GM19397 (cell line): ENCODE results near the gene ENTPD8.

Source experiments
- ATAC-seq: cut with Tn5 transposase; IDR thresholded peaks from one replicate; pipeline ENCODE4 v1.9.1; 2021; ENCODE audit warnings: mild to moderate bottlenecking, moderate library complexity; ENCODE audit not compliant: unreplicated experiment

Gene ENTPD8

GRCh38 chr9:137441289-137441934 lies at the start of gene ENTPD8:
ENTPD8 (minus strand) TSS chr9:137441357; CDS start chr9:137438285, 3,072 bp downstream.
- no peak for ATAC-seq

GRCh38 chr9:137490532-137491186 lies 49.5 kb upstream of the ENTPD8 start:
- ATAC-seq: no peak

- no peak for ATAC-seq
Observed at GRCh38 chr9:137488906-137489305, 47.7 kb upstream of the ENTPD8 start.

- ATAC-seq: no peak
Observed at GRCh38 chr9:137488327-137488653, 47.1 kb upstream of the ENTPD8 start.

GRCh38 chr9:137487454-137488326 lies 46.5 kb upstream of the ENTPD8 start:
- no peak for ATAC-seq

- no peak for ATAC-seq
Observed at GRCh38 chr9:137486545-137487453, 45.6 kb upstream of the ENTPD8 start.

- no peak for ATAC-seq
Observed at GRCh38 chr9:137486141-137486490, 45.0 kb upstream of the ENTPD8 start.

- ATAC-seq: no peak
Observed at GRCh38 chr9:137485343-137486140, 44.4 kb upstream of the ENTPD8 start.

GRCh38 chr9:137484551-137485315 lies 43.6 kb upstream of the ENTPD8 start:
- no peak for ATAC-seq

- ATAC-seq: no peak
Observed at GRCh38 chr9:137482094-137482781, 41.1 kb upstream of the ENTPD8 start.

GRCh38 chr9:137480686-137481683 lies 39.8 kb upstream of the ENTPD8 start:
- ATAC-seq: no peak

GRCh38 chr9:137479892-137480685 lies 38.9 kb upstream of the ENTPD8 start:
- ATAC-seq: no peak

- no peak for ATAC-seq
Observed at GRCh38 chr9:137478962-137479861, 38.1 kb upstream of the ENTPD8 start.

GRCh38 chr9:137478613-137478961 lies 37.4 kb upstream of the ENTPD8 start:
- no peak for ATAC-seq

GRCh38 chr9:137477778-137478612 lies 36.8 kb upstream of the ENTPD8 start:
- ATAC-seq: no peak
